ENCODE data around the gene PAPOLG.
"Not testable (repeated sequence)": the region's sequence is repeated elsewhere in the genome, so short reads cannot be mapped to it uniquely, and the experiment has no call there.

Gene PAPOLG

DNA sequence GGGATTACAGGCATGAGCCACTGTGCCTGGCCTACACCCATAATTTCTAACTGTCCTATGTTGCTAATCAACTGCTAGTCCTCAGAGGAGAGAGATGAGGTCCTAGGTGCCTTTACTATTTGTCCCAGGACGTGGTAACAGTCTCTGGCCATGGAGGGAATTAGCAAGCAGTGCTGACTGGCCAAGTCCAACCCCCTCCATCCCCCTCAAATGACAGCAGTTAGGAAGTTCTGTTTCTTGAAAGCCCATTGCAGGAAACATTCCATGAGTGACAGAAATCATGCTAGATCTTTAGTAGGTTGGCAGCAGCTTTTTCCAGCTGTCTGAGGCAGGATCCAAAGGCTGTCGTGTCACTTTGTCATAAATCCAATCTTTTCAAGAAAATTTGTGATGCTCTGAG, 69.6 kb downstream of the PAPOLG start:
- H3K36me3 ChIP-seq (ENCODE audit: control insufficient read depth, insufficient read depth, low read length): no peaks in the 10 kb centered on the region
- no peak overlapping the region for H3K4me2 ChIP-seq (ENCODE audit: low read length)
- no CpG with 5 or more reads among the region's 2 CpGs for WGBS (ENCODE audit: extremely low coverage, insufficient coverage, low lambda C conversion rate)

DNA sequence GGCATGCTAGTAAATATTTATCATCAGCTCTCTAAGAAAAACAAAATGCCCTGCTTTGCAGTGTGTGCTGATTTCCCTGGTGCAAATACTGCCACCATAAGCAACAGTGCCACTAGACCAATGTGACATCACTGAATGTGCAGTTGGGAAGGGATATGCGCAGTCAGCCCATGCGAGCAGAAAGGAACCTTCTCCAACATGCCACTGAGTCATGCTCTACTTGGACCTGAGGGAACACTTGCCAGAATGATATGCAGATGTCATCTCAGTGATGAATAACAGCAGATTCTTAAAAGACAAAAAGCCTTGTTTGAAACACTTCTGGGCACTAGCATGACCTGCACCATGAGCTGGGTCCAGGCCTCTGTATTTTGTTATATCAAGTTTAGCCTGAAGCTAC, 70.0 kb downstream of the PAPOLG start:
- H2AK5ac ChIP-seq (ENCODE audit: low read length): no peak overlapping the region
- H2BK120ac ChIP-seq (ENCODE audit: low read depth, low read length): no peak overlapping the region
- H3K23ac ChIP-seq (ENCODE audit: low read length): no peak overlapping the region
- no peaks in the 10 kb centered on the region for H3K36me3 ChIP-seq (ENCODE audit: control insufficient read depth, insufficient read depth, low read length)
- H4K5ac ChIP-seq (ENCODE audit: low read length): no peak overlapping the region
- H2BK5ac ChIP-seq (ENCODE audit: low read length): no peak overlapping the region
- no peak overlapping the region for H3K4me3 ChIP-seq (ENCODE audit: low read length)
- WGBS (ENCODE audit: extremely low coverage, insufficient coverage, low lambda C conversion rate): no CpG with 5 or more reads among the region's 2 CpGs
- H3K79me2 ChIP-seq (ENCODE audit: control insufficient read depth, insufficient read depth, low read length): no peaks in the 10 kb centered on the region
- no peaks in the 10 kb centered on the region for H3K27me3 ChIP-seq (ENCODE audit: insufficient read depth, low read length, poor library complexity)
- H4K8ac ChIP-seq (ENCODE audit: low read depth, low read length): no peak overlapping the region
- H3K4me2 ChIP-seq (ENCODE audit: low read length): no peak overlapping the region
- H3K56ac ChIP-seq (ENCODE audit: low read length): no peak overlapping the region
- H3K4me1 ChIP-seq (ENCODE audit: control insufficient read depth, low read depth, low read length): no peaks in the 10 kb centered on the region
- H2BK15ac ChIP-seq (replicated peaks; ENCODE audit: low read depth): no peak overlapping the region
- no peak overlapping the region for H3K18ac ChIP-seq (ENCODE audit: low read length)
- H3K4ac ChIP-seq (ENCODE audit: low read depth, low read length): no peak overlapping the region
- no peak overlapping the region for H3K9ac ChIP-seq (ENCODE audit: low read length)
- H3K27ac ChIP-seq (ENCODE audit: low read depth, low read length): no peak overlapping the region
- H3K79me1 ChIP-seq (ENCODE audit: low read length): no peaks in the 10 kb centered on the region
- no peak for DNase-seq

More for the DNA sequence above, 69.6 kb downstream of the PAPOLG start:
- H3K4me3 ChIP-seq (ENCODE audit: low read length): no peak overlapping the region
- H3K4ac ChIP-seq (ENCODE audit: low read depth, low read length): no peak overlapping the region
- H3K4me1 ChIP-seq (ENCODE audit: control insufficient read depth, low read depth, low read length): no peaks in the 10 kb centered on the region
- no peaks in the 10 kb centered on the region for H3K79me2 ChIP-seq (ENCODE audit: control insufficient read depth, insufficient read depth, low read length)
- no peak overlapping the region for H2BK120ac ChIP-seq (ENCODE audit: low read depth, low read length)
- H3K56ac ChIP-seq (ENCODE audit: low read length): no peak overlapping the region
- DNase-seq: no peak
- no peak overlapping the region for H4K5ac ChIP-seq (ENCODE audit: low read length)
- H3K27me3 ChIP-seq (ENCODE audit: insufficient read depth, low read length, poor library complexity): no peaks in the 10 kb centered on the region
- H3K9ac ChIP-seq (ENCODE audit: low read length): no peak overlapping the region
- no peak overlapping the region for H2BK5ac ChIP-seq (ENCODE audit: low read length)
- no peak overlapping the region for H4K8ac ChIP-seq (ENCODE audit: low read depth, low read length)
- no peak overlapping the region for H3K23ac ChIP-seq (ENCODE audit: low read length)
- no peak overlapping the region for H2AK5ac ChIP-seq (ENCODE audit: low read length)
- H2BK15ac ChIP-seq (replicated peaks; ENCODE audit: low read depth): no peak overlapping the region
- H3K18ac ChIP-seq (ENCODE audit: low read length): no peak overlapping the region
- no peaks in the 10 kb centered on the region for H3K79me1 ChIP-seq (ENCODE audit: low read length)
- H3K27ac ChIP-seq (ENCODE audit: low read depth, low read length): no peak overlapping the region

DNA sequence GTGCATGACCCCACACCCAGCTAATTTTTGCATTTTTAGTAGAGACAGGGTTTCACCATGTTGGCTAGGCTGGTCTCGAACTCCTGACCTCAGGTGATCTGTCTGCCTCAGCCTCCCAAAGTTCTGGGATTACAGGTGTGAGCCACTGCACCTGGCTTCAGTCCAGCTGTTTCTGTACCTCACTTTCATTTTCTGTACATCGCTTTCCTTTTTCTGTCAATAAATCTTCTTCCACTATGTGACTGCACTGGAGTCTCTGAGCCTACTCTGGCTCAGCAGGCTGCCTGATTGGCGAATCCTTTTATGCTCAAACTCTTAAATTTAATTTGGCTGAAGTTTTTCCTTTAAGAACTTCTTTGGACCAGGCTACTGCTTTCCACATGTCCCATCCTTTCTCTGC, 70.8 kb downstream of the PAPOLG start:
- H3K79me1 ChIP-seq (ENCODE audit: low read length); H3K56ac ChIP-seq (ENCODE audit: low read length); H3K23ac ChIP-seq (ENCODE audit: low read length); H2BK5ac ChIP-seq (ENCODE audit: low read length); H3K36me3 ChIP-seq (ENCODE audit: control insufficient read depth, insufficient read depth, low read length); H3K79me2 ChIP-seq (ENCODE audit: control insufficient read depth, insufficient read depth, low read length); H3K27me3 ChIP-seq (ENCODE audit: insufficient read depth, low read length, poor library complexity); H3K4me3 ChIP-seq (ENCODE audit: low read length); H2AK5ac ChIP-seq (ENCODE audit: low read length); H4K8ac ChIP-seq (ENCODE audit: low read depth, low read length); H3K27ac ChIP-seq (ENCODE audit: low read depth, low read length); H3K4me2 ChIP-seq (ENCODE audit: low read length); H2BK15ac ChIP-seq (replicated peaks; ENCODE audit: low read depth); H3K18ac ChIP-seq (ENCODE audit: low read length); H4K5ac ChIP-seq (ENCODE audit: low read length); DNase-seq; H3K9ac ChIP-seq (ENCODE audit: low read length); H3K4me1 ChIP-seq (ENCODE audit: control insufficient read depth, low read depth, low read length); H2BK120ac ChIP-seq (ENCODE audit: low read depth, low read length); H3K4ac ChIP-seq (ENCODE audit: low read depth, low read length): not testable (repeated sequence)
- WGBS (ENCODE audit: extremely low coverage, insufficient coverage, low lambda C conversion rate): no CpG with 5 or more reads among the region's 3 CpGs

DNA sequence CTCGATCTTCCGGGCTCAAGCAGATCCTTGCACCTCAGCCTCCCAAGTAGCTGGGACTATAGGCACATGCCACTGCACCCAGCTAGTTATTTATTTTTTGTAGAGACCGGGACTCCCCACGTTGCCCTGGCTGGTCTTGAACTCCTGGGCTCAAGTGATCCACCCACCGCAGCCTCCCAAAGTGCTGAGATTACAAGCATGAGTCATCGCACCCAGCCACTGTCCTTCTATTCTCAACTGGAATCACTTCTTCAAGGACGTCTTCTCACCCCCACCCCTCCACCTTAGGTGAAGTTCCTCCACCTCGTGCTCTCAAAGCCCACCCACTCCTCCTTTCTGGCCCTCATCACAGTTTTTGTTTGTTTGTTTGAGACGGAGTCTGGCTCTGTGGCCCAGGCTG, 71.3 kb downstream of the PAPOLG start:
- no peak for DNase-seq
- H3K27me3 ChIP-seq (ENCODE audit: insufficient read depth, low read length, poor library complexity): no peaks in the 10 kb centered on the region
- H3K27ac ChIP-seq (ENCODE audit: low read depth, low read length): no peak overlapping the region
- no peak overlapping the region for H3K4ac ChIP-seq (ENCODE audit: low read depth, low read length)
- H3K79me2 ChIP-seq (ENCODE audit: control insufficient read depth, insufficient read depth, low read length): no peaks in the 10 kb centered on the region
- H2AK5ac ChIP-seq (ENCODE audit: low read length): no peak overlapping the region
- no peak overlapping the region for H2BK120ac ChIP-seq (ENCODE audit: low read depth, low read length)
- WGBS (ENCODE audit: extremely low coverage, insufficient coverage, low lambda C conversion rate): no CpG with 5 or more reads among the region's 9 CpGs
- H2BK5ac ChIP-seq (ENCODE audit: low read length): no peak overlapping the region
- H3K56ac ChIP-seq (ENCODE audit: low read length): no peak overlapping the region
- H3K4me3 ChIP-seq (ENCODE audit: low read length): no peak overlapping the region
- no peak overlapping the region for H2BK15ac ChIP-seq (replicated peaks; ENCODE audit: low read depth)
- no peaks in the 10 kb centered on the region for H3K79me1 ChIP-seq (ENCODE audit: low read length)
- H4K5ac ChIP-seq (ENCODE audit: low read length): no peak overlapping the region
- no peak overlapping the region for H3K9ac ChIP-seq (ENCODE audit: low read length)
- H3K4me1 ChIP-seq (ENCODE audit: control insufficient read depth, low read depth, low read length): no peaks in the 10 kb centered on the region
- no peak overlapping the region for H3K4me2 ChIP-seq (ENCODE audit: low read length)
- no peak overlapping the region for H3K23ac ChIP-seq (ENCODE audit: low read length)
- H3K18ac ChIP-seq (ENCODE audit: low read length): no peak overlapping the region
- no peaks in the 10 kb centered on the region for H3K36me3 ChIP-seq (ENCODE audit: control insufficient read depth, insufficient read depth, low read length)
- H4K8ac ChIP-seq (ENCODE audit: low read depth, low read length): no peak overlapping the region

DNA sequence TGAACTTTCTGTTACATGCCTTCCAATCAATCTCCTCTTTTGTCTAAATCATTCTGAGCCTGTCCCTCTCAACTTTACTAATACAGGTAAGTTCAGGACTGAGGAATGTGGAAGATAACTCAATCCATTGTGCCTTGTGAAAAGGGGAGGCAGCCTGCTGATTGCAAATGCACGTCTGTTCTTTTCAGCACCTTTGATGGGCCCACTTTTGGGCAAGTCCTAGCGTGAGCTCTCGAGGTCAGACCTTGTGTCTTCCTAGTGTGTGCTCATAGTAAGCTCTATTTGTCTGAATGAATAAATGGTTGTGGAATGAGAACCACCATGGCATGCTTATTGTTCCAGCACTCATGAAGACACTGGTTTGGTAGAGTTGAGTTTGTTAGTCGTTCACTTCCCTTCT, 74.9 kb downstream of the PAPOLG start:
- no peak overlapping the region for H3K27ac ChIP-seq (ENCODE audit: low read depth, low read length)
- no CpG with 5 or more reads among the region's 4 CpGs for WGBS (ENCODE audit: extremely low coverage, insufficient coverage, low lambda C conversion rate)
- no peak overlapping the region for H2BK120ac ChIP-seq (ENCODE audit: low read depth, low read length)
- H4K8ac ChIP-seq (ENCODE audit: low read depth, low read length): no peak overlapping the region
- H3K9ac ChIP-seq (ENCODE audit: low read length): no peak overlapping the region
- H3K23ac ChIP-seq (ENCODE audit: low read length): no peak overlapping the region
- H3K18ac ChIP-seq (ENCODE audit: low read length): no peak overlapping the region
- H3K56ac ChIP-seq (ENCODE audit: low read length): no peak overlapping the region
- no peaks in the 10 kb centered on the region for H3K4me1 ChIP-seq (ENCODE audit: control insufficient read depth, low read depth, low read length)
- H2BK5ac ChIP-seq (ENCODE audit: low read length): no peak overlapping the region
- no peaks in the 10 kb centered on the region for H3K79me2 ChIP-seq (ENCODE audit: control insufficient read depth, insufficient read depth, low read length)
- no peak for DNase-seq
- no peak overlapping the region for H4K5ac ChIP-seq (ENCODE audit: low read length)
- H3K79me1 ChIP-seq (ENCODE audit: low read length): no peaks in the 10 kb centered on the region
- H3K27me3 ChIP-seq (ENCODE audit: insufficient read depth, low read length, poor library complexity): no peaks in the 10 kb centered on the region
- no peaks in the 10 kb centered on the region for H3K36me3 ChIP-seq (ENCODE audit: control insufficient read depth, insufficient read depth, low read length)
- no peak overlapping the region for H3K4ac ChIP-seq (ENCODE audit: low read depth, low read length)
- no peak overlapping the region for H2BK15ac ChIP-seq (replicated peaks; ENCODE audit: low read depth)
- no peak overlapping the region for H3K4me3 ChIP-seq (ENCODE audit: low read length)
- no peak overlapping the region for H3K4me2 ChIP-seq (ENCODE audit: low read length)
- no peak overlapping the region for H2AK5ac ChIP-seq (ENCODE audit: low read length)

DNA sequence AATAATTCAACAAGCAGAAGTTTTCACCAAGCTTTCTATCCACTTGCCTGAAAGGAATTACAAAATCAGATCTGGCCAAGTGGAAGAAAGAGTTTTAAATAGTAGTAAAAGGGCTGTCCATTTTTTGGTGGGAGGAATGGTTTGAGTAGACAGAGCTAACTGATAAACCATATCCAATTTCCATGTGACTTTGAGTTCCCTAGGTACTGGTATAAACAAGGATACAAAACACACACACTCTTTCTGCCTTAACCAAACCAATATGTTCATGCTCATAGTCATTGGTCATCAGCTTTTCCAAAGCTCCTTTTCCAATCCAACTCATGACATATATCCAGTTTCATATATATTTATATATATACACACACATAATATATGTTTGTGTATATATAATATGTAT, 75.9 kb downstream of the PAPOLG start:
- Histone ChIP-seq H3K4me2 (ENCODE audit: low read length) (no peak overlapping the region), H3K4me3 (ENCODE audit: low read length) (no peak overlapping the region), H3K18ac (ENCODE audit: low read length) (no peak overlapping the region), H2BK5ac (ENCODE audit: low read length) (no peak overlapping the region), H3K4me1 (ENCODE audit: control insufficient read depth, low read depth, low read length) (no peaks in the 10 kb centered on the region), H3K4ac (ENCODE audit: low read depth, low read length) (no peak overlapping the region), H3K27ac (ENCODE audit: low read depth, low read length) (no peak overlapping the region), H4K8ac (ENCODE audit: low read depth, low read length) (no peak overlapping the region), H3K9ac (ENCODE audit: low read length) (no peak overlapping the region), H4K5ac (ENCODE audit: low read length) (no peak overlapping the region), H3K79me1 (ENCODE audit: low read length) (no peaks in the 10 kb centered on the region), H3K27me3 (ENCODE audit: insufficient read depth, low read length, poor library complexity) (no peaks in the 10 kb centered on the region), H3K36me3 (ENCODE audit: control insufficient read depth, insufficient read depth, low read length) (no peaks in the 10 kb centered on the region), H2AK5ac (ENCODE audit: low read length) (no peak overlapping the region), H3K56ac (ENCODE audit: low read length) (no peak overlapping the region), H2BK15ac (replicated peaks; ENCODE audit: low read depth) (no peak overlapping the region), H3K79me2 (ENCODE audit: control insufficient read depth, insufficient read depth, low read length) (no peaks in the 10 kb centered on the region), H3K23ac (ENCODE audit: low read length) (no peak overlapping the region), H2BK120ac (ENCODE audit: low read depth, low read length) (no peak overlapping the region)
- no peak for DNase-seq

Measured in mesendoderm (in vitro differentiated cells).